Neural cell (in vitro differentiated cells): ENCODE data around the gene IQGAP1. TPM values are rescaled to one million over a fixed set of nuclear protein-coding genes. Genes with fewer than 3 reads are reported as not detected.
A peak's percentile ranks its signal among the peaks of the same experiment; 100 is the strongest.

Experiments
- H2AFZ ChIP-seq: fragments of 200-600, 300-800 bp; sonication (generic), shearing (Covaris generic); 2 replicates; pipeline ENCODE4 v1.6.0; 2014; ENCODE audit warnings: low read depth, mild to moderate bottlenecking, antibody characterized with exemption, low read length, moderate library complexity
- H3F3A ChIP-seq: fragments of 200-600 bp; shearing (Covaris generic); 2 replicates; pipeline ENCODE4 v1.6.1; 2016; ENCODE audit warnings: mild to moderate bottlenecking, moderate library complexity, mixed read lengths, antibody characterized with exemption, low read length; ENCODE audit not compliant: insufficient read depth, poor library complexity, severe bottlenecking
- H3K27ac ChIP-seq: fragments of 200-600, 300-800 bp; sonication (generic), shearing (Covaris generic); 2 replicates; pipeline ENCODE4 v1.5.1; 2014; ENCODE audit warnings: mild to moderate bottlenecking, low read length, moderate library complexity
- H3K27me3 ChIP-seq: fragments of 300-800, 200-600 bp; sonication (generic), shearing (Covaris generic); 2 replicates; pipeline ENCODE4 v1.6.0; 2014; ENCODE audit warnings: mild to moderate bottlenecking, low read depth, low read length, moderate library complexity; ENCODE audit not compliant: insufficient read depth
- H3K36me3 ChIP-seq: fragments of 300-800, 200-600 bp; sonication (generic), shearing (Covaris generic); 2 replicates; pipeline ENCODE4 v1.5.1; 2014; ENCODE audit warnings: mild to moderate bottlenecking, antibody characterized with exemption, low read length, moderate library complexity; ENCODE audit not compliant: insufficient read depth
- H3K4me2 ChIP-seq: fragments of 300-800, 200-600 bp; sonication (generic), shearing (Covaris generic); 2 replicates; pipeline ENCODE4 v1.6.0; 2014; ENCODE audit warnings: mild to moderate bottlenecking, low read length
- H3K4me3 ChIP-seq: fragments of 300-800, 200-600 bp; sonication (generic), shearing (Covaris generic); 2 replicates; pipeline ENCODE4 v1.5.1; 2014; ENCODE audit warnings: mild to moderate bottlenecking, low read length, moderate library complexity
- H3K79me2 ChIP-seq: fragments of 200-600 bp; shearing (Covaris generic); replicated peaks from 2 replicates; pipeline ENCODE4 v1.6.0; 2014; ENCODE audit warnings: mild to moderate bottlenecking, low read length, moderate library complexity; ENCODE audit not compliant: insufficient read depth
- H3K9ac ChIP-seq: fragments of 300-800, 200-600 bp; sonication (generic), shearing (Covaris generic); 2 replicates; pipeline ENCODE4 v1.6.1; 2016; ENCODE audit warnings: mild to moderate bottlenecking, low read length, mixed read lengths
- H3K9me2 ChIP-seq: fragments of 200-600 bp; shearing (Covaris generic); 2 replicates; pipeline ENCODE4 v1.6.1; 2016; ENCODE audit warnings: mild to moderate bottlenecking, low read length, mixed read lengths; ENCODE audit not compliant: insufficient read depth
- H3K9me3 ChIP-seq: fragments of 200-600, 300-800 bp; sonication (generic), shearing (Covaris generic); 2 replicates; pipeline ENCODE4 v1.6.1; 2016; ENCODE audit warnings: mild to moderate bottlenecking, mixed run types, low read length, moderate library complexity, mixed read lengths
- H4K20me1 ChIP-seq: fragments of 200-600 bp; shearing (Covaris generic); 2 replicates; pipeline ENCODE4 v1.6.1; 2016; ENCODE audit warnings: mild to moderate bottlenecking, mixed run types; ENCODE audit not compliant: insufficient read depth
- CTCF ChIP-seq: fragments of 450-650 bp; IDR thresholded peaks from 2 replicates; pipeline ENCODE4 v1.5.1; 2014; ENCODE audit warnings: antibody characterized with exemption, mild to moderate bottlenecking, moderate library complexity; ENCODE audit not compliant: poor library complexity, severe bottlenecking
- EP300 ChIP-seq: fragments of 450-650 bp; conservative IDR thresholded peaks from 2 replicates; pipeline ENCODE4 v1.6.1; 2014; ENCODE audit warnings: antibody characterized with exemption, mild to moderate bottlenecking, moderate library complexity; ENCODE audit not compliant: poor library complexity, severe bottlenecking
- EZH2 ChIP-seq: fragments of 200-600, 300-800 bp; shearing (Covaris generic), sonication (generic); IDR thresholded peaks from 2 replicates; pipeline ENCODE4 v1.6.1; 2014; ENCODE audit warnings: antibody characterized with exemption, low read length, borderline replicate concordance, mild to moderate bottlenecking; ENCODE audit not compliant: insufficient read depth, poor library complexity, severe bottlenecking
- MXI1 ChIP-seq: fragments of 450-650 bp; conservative IDR thresholded peaks from 2 replicates; pipeline ENCODE4 v1.6.1; 2014; ENCODE audit warnings: antibody characterized with exemption, mild to moderate bottlenecking; ENCODE audit not compliant: poor library complexity, severe bottlenecking
- POLR2AphosphoS5 ChIP-seq: IDR thresholded peaks from 2 replicates; pipeline ENCODE4 v1.6.1; 2012
- RAD21 ChIP-seq: fragments of 450-650 bp; conservative IDR thresholded peaks from 2 replicates; pipeline ENCODE4 v1.6.1; 2014; ENCODE audit warnings: antibody characterized with exemption, mild to moderate bottlenecking, moderate library complexity
- REST ChIP-seq: IDR thresholded peaks from 2 replicates; pipeline ENCODE4 v1.6.1; 2012; ENCODE audit warnings: borderline replicate concordance
- SMC3 ChIP-seq: fragments of 450-650 bp; conservative IDR thresholded peaks from 2 replicates; pipeline ENCODE4 v1.6.1; 2014; ENCODE audit warnings: antibody characterized with exemption, mild to moderate bottlenecking, moderate library complexity; ENCODE audit not compliant: poor library complexity
- TAF1 ChIP-seq: IDR thresholded peaks from 2 replicates; pipeline ENCODE4 v1.6.1; 2012; ENCODE audit warnings: low read depth
- polyA plus RNA-seq: library from polyadenylated mRNA; depleted of rRNA; stranded (reverse); fragments of >200 nt; gene quantifications from 2 replicates; pipeline ENCODE4 v1.2.3, GENCODE V29; 2014

IQGAP1 gene
- polyA plus RNA-seq, 1 donor from 2014 or later = 16.6 TPM

GRCh38 chr15:90352107-90352893 lies 35.7 kb upstream of the IQGAP1 start, which contains the start of gene ZNF774:
Gene ZNF774 (plus strand): TSS chr15:90352284. CDS start chr15:90354661, 2,377 bp downstream.
- Histone ChIP-seq H3K9me2 (no peaks in the 10 kb centered on the region), H3K4me2 (peak within 1 kb of the TSS; percentile 70), H3K9ac (peak within 1 kb of the TSS; percentile 77), H4K20me1 (no peaks in the 10 kb centered on the region), H2AFZ (peak within 1 kb of the TSS; percentile 84), H3K4me3 (peak within 1 kb of the TSS; percentile 97), H3K9me3 (no peaks in the 10 kb centered on the region), H3F3A (no peaks in the 10 kb centered on the region), H3K27me3 (no peaks in the 10 kb centered on the region), H3K36me3 (no peaks in the 10 kb centered on the region), H3K79me2 (no peaks in the 10 kb centered on the region), H3K27ac (no peak within 1 kb of the TSS)
- peak; percentile 63 for TF ChIP-seq MXI1
- TF ChIP-seq SMC3 = peak; percentile 14
- peak; percentile 49 for TF ChIP-seq TAF1
- no peak for TF ChIP-seq EZH2
- TF ChIP-seq RAD21 = no peak
- TF ChIP-seq CTCF = no peak
- no peak for TF ChIP-seq REST
- TF ChIP-seq POLR2AphosphoS5 = peak; percentile 71
- TF ChIP-seq EP300 = no peak

- Histone ChIP-seq H3K4me2 (no peak overlapping the region), H3F3A (no peaks in the 10 kb centered on the region), H3K36me3 (no peaks in the 10 kb centered on the region), H4K20me1 (no peaks in the 10 kb centered on the region), H3K27me3 (no peaks in the 10 kb centered on the region), H3K9me3 (no peaks in the 10 kb centered on the region), H2AFZ (no peak overlapping the region), H3K9ac (no peak overlapping the region), H3K27ac (no peak overlapping the region), H3K9me2 (no peaks in the 10 kb centered on the region), H3K4me3 (no peak overlapping the region), H3K79me2 (no peaks in the 10 kb centered on the region)
- no peak for TF ChIP-seq EP300
- no peak for TF ChIP-seq RAD21
- no peak for TF ChIP-seq MXI1
- TF ChIP-seq POLR2AphosphoS5 = no peak
- TF ChIP-seq CTCF = no peak
- TF ChIP-seq SMC3 = no peak
- TF ChIP-seq EZH2 = no peak
- TF ChIP-seq REST = no peak
- no peak for TF ChIP-seq TAF1
These were observed 33.1 kb upstream of the IQGAP1 start for GRCh38 chr15:90354986-90355385.
